HG02885 (cell line): ENCODE results near the gene RFT1.

Experiments used
- ATAC-seq: cut with Tn5 transposase; IDR thresholded peaks from one replicate; pipeline ENCODE4 v1.9.1; 2021; ENCODE audit warnings: mild to moderate bottlenecking; ENCODE audit not compliant: unreplicated experiment, poor library complexity

Gene RFT1

GRCh38 chr3:53040351-53040820 lies 89.8 kb downstream of the RFT1 start:
- ATAC-seq, result no peak

- ATAC-seq, result no peak
These were observed 90.9 kb downstream of the RFT1 start for GRCh38 chr3:53039376-53039752.

- ATAC-seq, result no peak
These were observed 91.4 kb downstream of the RFT1 start for GRCh38 chr3:53038679-53039375.
